H9 (cell line): ENCODE results near the gene PDF. TPM values are rescaled to one million over a fixed set of nuclear protein-coding genes. Genes with fewer than 3 reads are reported as not detected.

Experiments
- DNase-seq: peaks from one replicate; pipeline ENCODE4 v3.0.0-alpha.2; 2017
- H2AFZ ChIP-seq: one replicate; pipeline ENCODE4 v1.6.1; 2013; ENCODE audit warnings: mild to moderate bottlenecking, low read length, control low read depth, moderate library complexity
- H2AK5ac ChIP-seq: 2 replicates; pipeline ENCODE4 v1.6.1; 2013; ENCODE audit warnings: low read length, control low read depth, mixed read lengths; ENCODE audit not compliant: insufficient read length
- H2BK120ac ChIP-seq: one replicate; pipeline ENCODE4 v1.6.1; 2013; ENCODE audit warnings: low read depth, mild to moderate bottlenecking, low read length, control low read depth, inconsistent platforms; ENCODE audit not compliant: poor library complexity, severe bottlenecking
- H2BK12ac ChIP-seq: 2 replicates; pipeline ENCODE4 v1.6.1; 2013; ENCODE audit warnings: low read length, control low read depth, mixed read lengths, low read depth; ENCODE audit not compliant: insufficient read length
- H2BK15ac ChIP-seq: 2 replicates; pipeline ENCODE4 v1.6.1; 2013; ENCODE audit warnings: low read depth, low read length, control low read depth
- H2BK20ac ChIP-seq: one replicate; pipeline ENCODE4 v1.6.1; 2013; ENCODE audit warnings: low read depth, mild to moderate bottlenecking, low read length, control low read depth, inconsistent platforms; ENCODE audit not compliant: poor library complexity, severe bottlenecking
- H2BK5ac ChIP-seq: 2 replicates; pipeline ENCODE4 v1.6.1; 2013; ENCODE audit warnings: low read length, control low read depth, mixed read lengths; ENCODE audit not compliant: insufficient read length
- H3K14ac ChIP-seq: 2 replicates; pipeline ENCODE4 v1.6.1; 2013; ENCODE audit warnings: low read length, control low read depth; ENCODE audit not compliant: insufficient read depth
- H3K18ac ChIP-seq: 2 replicates; pipeline ENCODE4 v1.6.1; 2013; ENCODE audit warnings: low read depth, mild to moderate bottlenecking, mixed read lengths, low read length, control low read depth; ENCODE audit not compliant: insufficient read length
- H3K23ac ChIP-seq: 2 replicates; pipeline ENCODE4 v1.6.1; 2013; ENCODE audit warnings: low read length, control low read depth, mixed read lengths, low read depth; ENCODE audit not compliant: insufficient read length
- H3K23me2 ChIP-seq: 2 replicates; pipeline ENCODE4 v1.6.1; 2013; ENCODE audit warnings: low read depth, mild to moderate bottlenecking, mixed read lengths, low read length, control low read depth; ENCODE audit not compliant: insufficient read length, poor library complexity, severe bottlenecking
- H3K27ac ChIP-seq: 2 replicates; pipeline ENCODE4 v1.5.1; 2013; ENCODE audit warnings: low read length, control low read depth, mixed read lengths, low read depth; ENCODE audit not compliant: insufficient read length
- H3K27me3 ChIP-seq: 2 replicates; pipeline ENCODE4 v1.6.1; 2013; ENCODE audit warnings: low read length, control low read depth, inconsistent platforms; ENCODE audit not compliant: insufficient read depth
- H3K4ac ChIP-seq: 2 replicates; pipeline ENCODE4 v1.6.1; 2013; ENCODE audit warnings: low read depth, mild to moderate bottlenecking, control low read depth, inconsistent platforms, low read length, moderate library complexity
- H3K4me1 ChIP-seq: 2 replicates; pipeline ENCODE4 v1.6.1; 2013; ENCODE audit warnings: low read length, control low read depth, inconsistent platforms; ENCODE audit not compliant: insufficient read depth
- H3K4me2 ChIP-seq: 2 replicates; pipeline ENCODE4 v1.6.1; 2013; ENCODE audit warnings: low read length, control low read depth, mixed read lengths; ENCODE audit not compliant: insufficient read length, insufficient read depth
- H3K56ac ChIP-seq: 2 replicates; pipeline ENCODE4 v1.6.1; 2013; ENCODE audit warnings: low read depth, mild to moderate bottlenecking, mixed read lengths, low read length, control low read depth; ENCODE audit not compliant: insufficient read length
- H3K79me1 ChIP-seq: 2 replicates; pipeline ENCODE4 v1.6.1; 2013; ENCODE audit warnings: low read depth, mild to moderate bottlenecking, moderate library complexity, low read length, control low read depth, inconsistent platforms; ENCODE audit not compliant: insufficient read depth, poor library complexity, severe bottlenecking
- H3K79me2 ChIP-seq: 2 replicates; pipeline ENCODE4 v1.6.1; 2013; ENCODE audit warnings: low read length, control low read depth, inconsistent platforms; ENCODE audit not compliant: insufficient read depth
- H3K9ac ChIP-seq: 2 replicates; pipeline ENCODE4 v1.6.1; 2013; ENCODE audit warnings: low read length, control low read depth, mixed read lengths; ENCODE audit not compliant: insufficient read length; ENCODE audit errors: extremely low read depth
- H3K9me3 ChIP-seq: one replicate; pipeline ENCODE4 v1.6.1; 2013; ENCODE audit warnings: low read depth, low read length, inconsistent platforms; ENCODE audit not compliant: control insufficient read depth
- H3T11ph ChIP-seq: one replicate; pipeline ENCODE4 v1.6.1; 2013; ENCODE audit warnings: mild to moderate bottlenecking, low read length, control low read depth, inconsistent platforms
- H4K20me1 ChIP-seq: one replicate; pipeline ENCODE4 v1.6.1; 2013; ENCODE audit not compliant: control insufficient read depth, insufficient read length, insufficient read depth
- H4K5ac ChIP-seq: 2 replicates; pipeline ENCODE4 v1.6.1; 2013; ENCODE audit warnings: low read depth, mild to moderate bottlenecking, mixed read lengths, low read length, control low read depth; ENCODE audit not compliant: insufficient read length
- H4K8ac ChIP-seq: replicated peaks from 2 replicates; pipeline ENCODE4 v1.6.1; 2013; ENCODE audit warnings: low read length, control low read depth, mixed read lengths, low read depth; ENCODE audit not compliant: insufficient read length
- H4K91ac ChIP-seq: 2 replicates; pipeline ENCODE4 v1.6.1; 2013; ENCODE audit warnings: low read depth, mild to moderate bottlenecking, moderate library complexity, mixed read lengths, low read length, control low read depth; ENCODE audit not compliant: insufficient read length
- H3K27ac Mint-ChIP-seq, 3 experiments: 2 replicates in 2 of 3; 3 replicates in 1 of 3; pipeline ENCODE4 v1.8.0; 2020 to 2021; ENCODE audit warnings: mixed read lengths in 3 of 3, mild to moderate bottlenecking in 1 of 3, moderate library complexity in 1 of 3
- H3K27me3 Mint-ChIP-seq: 2 replicates; pipeline ENCODE4 v1.8.0; 2021; ENCODE audit warnings: low read depth, mild to moderate bottlenecking, moderate library complexity, mixed read lengths
- H3K36me3 Mint-ChIP-seq, 3 experiments: 2 replicates in 2 of 3; 3 replicates in 1 of 3; pipeline ENCODE4 v1.8.0; 2020 to 2021; ENCODE audit warnings: low read depth in 3 of 3, mixed read lengths in 3 of 3; ENCODE audit not compliant: insufficient read depth in 1 of 3
- H3K4me1 Mint-ChIP-seq, 2 experiments: 2 replicates each; pipeline ENCODE4 v1.8.0; 2020; ENCODE audit warnings: mixed read lengths in 2 of 2
- H3K4me3 Mint-ChIP-seq, 2 experiments: 2 replicates in 1 of 2; 3 replicates in 1 of 2; pipeline ENCODE4 v1.8.0; 2020 to 2021; ENCODE audit warnings: mild to moderate bottlenecking in 2 of 2, mixed read lengths in 2 of 2, moderate library complexity in 1 of 2
- H3K9me3 Mint-ChIP-seq, 2 experiments: 2 replicates in 1 of 2; 3 replicates in 1 of 2; pipeline ENCODE4 v1.8.0; 2020; ENCODE audit warnings: mild to moderate bottlenecking in 2 of 2, mixed read lengths in 2 of 2, moderate library complexity in 1 of 2
- WGBS: extraction: QIAGEN DNeasy Blood & Tissue Kit; methylation state at CpG from one replicate; pipeline ENCODE4 v1.1.7; 2013; ENCODE audit warnings: missing lambda C conversion rate, low lambda C conversion rate, mixed read lengths; ENCODE audit not compliant: insufficient read length; ENCODE audit errors: extremely low coverage; 5-methylcytosine and 5-hydroxymethylcytosine counted together
- total RNA-seq: library from RNA; stranded (reverse); gene quantifications from 2 replicates; pipeline ENCODE4 v1.2.1, GENCODE V29; 2021
- TF ChIP-seq, protein P1 (sequence below): fragments of 200-600 bp; sonication (generic); conservative IDR thresholded peaks from 3 replicates; pipeline ENCODE4 v1.8.0; 2021; ENCODE audit warnings: antibody characterized with exemption, mild to moderate bottlenecking

PDF gene
- total RNA-seq, 1 experiment from 2014 or later, result 36.4 TPM

DNA sequence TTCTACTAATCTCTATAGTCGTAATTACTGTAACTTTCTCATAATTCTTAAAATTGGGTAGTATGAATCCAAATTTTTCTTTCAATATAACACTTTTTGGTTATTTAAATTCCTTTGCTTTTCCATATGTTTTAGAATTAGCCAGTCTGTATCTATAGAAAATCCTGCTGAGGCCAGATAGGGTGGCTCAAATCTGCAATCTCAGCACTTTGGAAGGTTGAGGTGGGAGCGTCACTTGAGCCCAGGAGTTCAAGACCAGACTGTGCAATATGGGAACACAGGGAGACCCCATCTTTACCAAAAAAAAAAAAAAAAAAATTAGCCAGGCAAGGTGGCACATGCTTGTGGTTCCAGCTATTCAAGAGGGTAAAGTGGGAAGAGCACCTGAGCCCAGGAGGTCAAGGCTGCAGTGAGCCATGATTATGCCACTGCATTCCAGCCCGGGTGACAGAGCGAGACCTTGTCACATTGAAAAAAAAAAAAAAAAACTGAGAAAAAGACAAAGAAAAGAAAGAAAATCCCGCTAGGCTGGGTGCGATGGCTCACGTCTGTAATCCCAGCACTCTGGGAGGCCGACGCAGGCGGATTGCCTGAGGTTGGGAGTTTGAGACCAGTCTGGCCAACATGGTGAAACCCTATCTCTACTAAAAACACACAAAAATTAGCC lies 46.1 kb upstream of the PDF start:
- Mint-ChIP-seq H3K4me3 (no peak overlapping the region), H3K27ac (no peak overlapping the region), H3K4me1 (no peaks in the 10 kb centered on the region), H3K27me3 (no peaks in the 10 kb centered on the region), H3K36me3 (peaks cover 28 to 63% (median 51%) of the 10 kb centered on the region in 3 experiments), H3K9me3 (no peaks in the 10 kb centered on the region)
- no peak overlapping the region for H3K23ac ChIP-seq
- no peaks in the 10 kb centered on the region for H3K27me3 ChIP-seq
- no peak overlapping the region for H3K27ac ChIP-seq
- H4K8ac ChIP-seq, result no peak overlapping the region
- H3K4me2 ChIP-seq, result no peak overlapping the region
- H3K4me1 ChIP-seq, result no peaks in the 10 kb centered on the region
- no peak overlapping the region for H3K56ac ChIP-seq
- no peaks in the 10 kb centered on the region for H3K23me2 ChIP-seq
- no peak overlapping the region for H3T11ph ChIP-seq
- no peak overlapping the region for H2BK15ac ChIP-seq
- no peaks in the 10 kb centered on the region for H4K20me1 ChIP-seq
- no peak overlapping the region for H3K4ac ChIP-seq
- no peak overlapping the region for H2BK5ac ChIP-seq
- H2AFZ ChIP-seq, result no peak overlapping the region
- no peak overlapping the region for H3K9ac ChIP-seq
- no peak for DNase-seq
- no peak overlapping the region for H2AK5ac ChIP-seq
- no peak overlapping the region for H4K91ac ChIP-seq
- no CpG with 5 or more reads among the region's 10 CpGs for WGBS
- H3K9me3 ChIP-seq, result no peaks in the 10 kb centered on the region
- H2BK12ac ChIP-seq, result no peak overlapping the region
- H3K14ac ChIP-seq, result no peak overlapping the region
- no peaks in the 10 kb centered on the region for H3K79me2 ChIP-seq
- H2BK120ac ChIP-seq, result no peak overlapping the region
- H2BK20ac ChIP-seq, result no peak overlapping the region
- peaks cover 3% of the 10 kb centered on the region for H3K79me1 ChIP-seq
- H4K5ac ChIP-seq, result no peak overlapping the region
- no peak overlapping the region for H3K18ac ChIP-seq
- TF ChIP-seq, protein P1, sequence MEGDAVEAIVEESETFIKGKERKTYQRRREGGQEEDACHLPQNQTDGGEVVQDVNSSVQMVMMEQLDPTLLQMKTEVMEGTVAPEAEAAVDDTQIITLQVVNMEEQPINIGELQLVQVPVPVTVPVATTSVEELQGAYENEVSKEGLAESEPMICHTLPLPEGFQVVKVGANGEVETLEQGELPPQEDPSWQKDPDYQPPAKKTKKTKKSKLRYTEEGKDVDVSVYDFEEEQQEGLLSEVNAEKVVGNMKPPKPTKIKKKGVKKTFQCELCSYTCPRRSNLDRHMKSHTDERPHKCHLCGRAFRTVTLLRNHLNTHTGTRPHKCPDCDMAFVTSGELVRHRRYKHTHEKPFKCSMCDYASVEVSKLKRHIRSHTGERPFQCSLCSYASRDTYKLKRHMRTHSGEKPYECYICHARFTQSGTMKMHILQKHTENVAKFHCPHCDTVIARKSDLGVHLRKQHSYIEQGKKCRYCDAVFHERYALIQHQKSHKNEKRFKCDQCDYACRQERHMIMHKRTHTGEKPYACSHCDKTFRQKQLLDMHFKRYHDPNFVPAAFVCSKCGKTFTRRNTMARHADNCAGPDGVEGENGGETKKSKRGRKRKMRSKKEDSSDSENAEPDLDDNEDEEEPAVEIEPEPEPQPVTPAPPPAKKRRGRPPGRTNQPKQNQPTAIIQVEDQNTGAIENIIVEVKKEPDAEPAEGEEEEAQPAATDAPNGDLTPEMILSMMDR, result no peak
